SK-N-SH treated with all-trans-retinoic acid at 6 μM for 48 hours (cell line): Measurements from ENCODE around the gene PES1.

Source experiments
- ATAC-seq: fragments of 200-7000 bp; cut with Tn5 transposase; 3 replicates; pipeline ENCODE4 v1.9.1; 2020; ENCODE audit warnings: mild to moderate bottlenecking, moderate library complexity
- ARNTL ChIP-seq: fragments of 450-650 bp; formaldehyde crosslinking; IDR thresholded peaks from 2 replicates; pipeline ENCODE4 v1.5.0; 2020; ENCODE audit warnings: low read depth, mild to moderate bottlenecking, moderate library complexity, borderline replicate concordance
- BACH2 ChIP-seq: fragments of 250-450 bp; sonication (Bioruptor Pico); IDR thresholded peaks from 2 replicates; pipeline ENCODE4 v1.9.0; 2021; ENCODE audit warnings: mild to moderate bottlenecking, borderline replicate concordance
- CREB5 ChIP-seq: fragments of 250-450 bp; sonication (Bioruptor Pico); IDR thresholded peaks from 2 replicates; pipeline ENCODE4 v1.5.1; 2020; ENCODE audit warnings: low read depth, mild to moderate bottlenecking, moderate library complexity
- CSDC2 ChIP-seq: fragments of 250-450 bp; sonication (Bioruptor Pico); IDR thresholded peaks from 2 replicates; pipeline ENCODE4 v1.5.0; 2020; ENCODE audit warnings: mild to moderate bottlenecking, moderate library complexity
- ESRRG ChIP-seq: fragments of 250-450 bp; sonication (Bioruptor Pico); IDR thresholded peaks from 2 replicates; pipeline ENCODE4 v1.6.1; 2021; ENCODE audit warnings: mild to moderate bottlenecking
- GLIS3 ChIP-seq: fragments of 250-450 bp; sonication (Bioruptor Pico); IDR thresholded peaks from 2 replicates; pipeline ENCODE4 v1.5.0; 2020; ENCODE audit warnings: mild to moderate bottlenecking, moderate library complexity
- ISL1 ChIP-seq: fragments of 250-450 bp; sonication (Bioruptor Pico); IDR thresholded peaks from 2 replicates; pipeline ENCODE4 v2.1.2; 2022; ENCODE audit warnings: mild to moderate bottlenecking, moderate library complexity
- OSR1 ChIP-seq: fragments of 250-450 bp; sonication (Bioruptor Pico); IDR thresholded peaks from 2 replicates; pipeline ENCODE4 v1.8.0; 2022; ENCODE audit warnings: moderate library complexity, mild to moderate bottlenecking, inconsistent platforms
- PPARA ChIP-seq: fragments of 250-450 bp; sonication (Bioruptor Pico); IDR thresholded peaks from 2 replicates; pipeline ENCODE4 v1.5.0; 2020; ENCODE audit warnings: mild to moderate bottlenecking, borderline replicate concordance
- RARB ChIP-seq: fragments of 250-450 bp; sonication (Bioruptor Pico); IDR thresholded peaks from 2 replicates; pipeline ENCODE4 v1.8.0; 2021; ENCODE audit warnings: mild to moderate bottlenecking, moderate library complexity
- TCF4 ChIP-seq: fragments of 250-450 bp; sonication (Bioruptor Pico); IDR thresholded peaks from 2 replicates; pipeline ENCODE4 v1.8.0; 2021; ENCODE audit warnings: mild to moderate bottlenecking, moderate library complexity, borderline replicate concordance
- TOX ChIP-seq: fragments of 250-450 bp; sonication (Bioruptor Pico); IDR thresholded peaks from 2 replicates; pipeline ENCODE4 v1.8.0; 2021; ENCODE audit warnings: mild to moderate bottlenecking, moderate library complexity, borderline replicate concordance
- ZC3H10 ChIP-seq: fragments of 250-450 bp; sonication (Bioruptor Pico); IDR thresholded peaks from 2 replicates; pipeline ENCODE4 v1.5.1; 2021; ENCODE audit warnings: mild to moderate bottlenecking, moderate library complexity
- ZFP3 ChIP-seq: fragments of 250-450 bp; sonication (Bioruptor Pico); IDR thresholded peaks from 2 replicates; pipeline ENCODE4 v1.5.0; 2020; ENCODE audit warnings: mild to moderate bottlenecking, moderate library complexity
- ZFP30 ChIP-seq: fragments of 450-650 bp; formaldehyde crosslinking; IDR thresholded peaks from 2 replicates; pipeline ENCODE4 v1.5.0; 2022; ENCODE audit warnings: mild to moderate bottlenecking, moderate library complexity
- ZNF565 ChIP-seq: fragments of 450-650 bp; formaldehyde crosslinking; conservative IDR thresholded peaks from 2 replicates; pipeline ENCODE4 v1.5.0; 2020; ENCODE audit warnings: low read depth, mild to moderate bottlenecking, moderate library complexity
- ZNF70 ChIP-seq: fragments of 450-650 bp; formaldehyde crosslinking; IDR thresholded peaks from 2 replicates; pipeline ENCODE4 v1.5.0; 2020; ENCODE audit warnings: mild to moderate bottlenecking, moderate library complexity
- ZNF8 ChIP-seq: fragments of 450-650 bp; formaldehyde crosslinking; IDR thresholded peaks from 2 replicates; pipeline ENCODE4 v1.5.0; 2020; ENCODE audit warnings: mild to moderate bottlenecking, moderate library complexity
- TF ChIP-seq, protein P1 (sequence below): fragments of 250-450 bp; sonication (Bioruptor Pico); IDR thresholded peaks from 2 replicates; pipeline ENCODE4 v1.5.1; 2021; ENCODE audit warnings: mild to moderate bottlenecking, moderate library complexity
- TF ChIP-seq, protein P2 (sequence below): fragments of 250-450 bp; sonication (Bioruptor Pico); IDR thresholded peaks from 2 replicates; pipeline ENCODE4 v1.8.0; 2020; ENCODE audit warnings: mild to moderate bottlenecking, moderate library complexity, borderline replicate concordance
- TF ChIP-seq, protein P3 (sequence below): fragments of 250-450 bp; sonication (Bioruptor Pico); IDR thresholded peaks from 2 replicates; pipeline ENCODE4 v1.5.0; 2020; ENCODE audit warnings: mild to moderate bottlenecking, moderate library complexity

PES1 gene

GRCh38 chr22:30586414-30586813 is 5.3 kb downstream of the PES1 start:
- ATAC-seq: no peak
- no peak for TF ChIP-seq RARB (CRISPR knock-in tag)

DNA sequence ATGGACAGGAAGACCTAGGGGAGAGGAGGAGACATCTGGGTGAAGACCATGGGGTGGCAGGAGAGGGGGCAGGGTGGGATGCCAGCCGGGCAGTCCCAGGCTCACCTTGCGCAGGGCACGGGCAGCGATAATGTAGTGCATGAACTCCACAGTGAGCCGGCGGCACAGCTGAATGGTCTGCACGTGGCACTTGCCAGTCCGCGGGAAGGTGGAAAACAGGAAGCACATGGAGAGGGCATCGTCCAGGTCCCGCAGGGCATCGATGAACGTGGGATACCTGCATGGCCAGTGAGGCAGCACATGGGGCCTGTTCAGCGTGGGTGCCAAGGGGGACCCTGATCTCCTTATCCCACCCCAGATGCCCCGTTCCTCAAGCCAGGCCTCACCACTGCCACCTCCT is 7.3 kb downstream of the PES1 start:
- TF ChIP-seq ZC3H10 (CRISPR knock-in tag) (no peak), ZFP3 (CRISPR knock-in tag) (no peak), ZNF8 (CRISPR knock-in tag) (no peak)
- ATAC-seq: no peak

GRCh38 chr22:30582788-30583545 is 8.7 kb downstream of the PES1 start:
- ATAC-seq: no peak

DNA sequence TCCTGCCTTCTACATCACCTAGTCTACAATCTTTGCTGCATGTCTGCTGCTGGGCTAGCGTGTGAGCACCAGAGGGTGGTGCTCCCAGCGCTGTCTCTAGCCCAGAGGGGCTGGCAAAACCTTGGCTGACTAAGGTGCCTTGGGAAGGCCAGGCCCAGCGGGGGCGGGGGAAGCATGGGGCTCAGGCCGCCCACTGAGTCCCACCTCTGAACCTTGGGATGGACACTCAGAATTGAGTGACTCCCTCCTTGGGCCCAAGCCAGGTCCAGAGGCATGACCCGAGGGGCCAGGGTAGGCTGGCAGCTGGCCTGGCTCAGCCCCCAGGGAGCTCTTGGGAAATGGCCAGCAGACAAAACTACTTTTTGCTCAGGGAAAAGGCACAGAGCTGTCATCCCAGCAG is 9.7 kb downstream of the PES1 start:
- no peak for ATAC-seq
- TF ChIP-seq, protein P1, sequence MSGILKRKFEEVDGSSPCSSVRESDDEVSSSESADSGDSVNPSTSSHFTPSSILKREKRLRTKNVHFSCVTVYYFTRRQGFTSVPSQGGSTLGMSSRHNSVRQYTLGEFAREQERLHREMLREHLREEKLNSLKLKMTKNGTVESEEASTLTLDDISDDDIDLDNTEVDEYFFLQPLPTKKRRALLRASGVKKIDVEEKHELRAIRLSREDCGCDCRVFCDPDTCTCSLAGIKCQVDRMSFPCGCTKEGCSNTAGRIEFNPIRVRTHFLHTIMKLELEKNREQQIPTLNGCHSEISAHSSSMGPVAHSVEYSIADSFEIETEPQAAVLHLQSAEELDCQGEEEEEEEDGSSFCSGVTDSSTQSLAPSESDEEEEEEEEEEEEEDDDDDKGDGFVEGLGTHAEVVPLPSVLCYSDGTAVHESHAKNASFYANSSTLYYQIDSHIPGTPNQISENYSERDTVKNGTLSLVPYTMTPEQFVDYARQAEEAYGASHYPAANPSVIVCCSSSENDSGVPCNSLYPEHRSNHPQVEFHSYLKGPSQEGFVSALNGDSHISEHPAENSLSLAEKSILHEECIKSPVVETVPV (CRISPR knock-in tag): no peak
- TF ChIP-seq RARB (CRISPR knock-in tag): no peak
- no peak for TF ChIP-seq TCF4 (CRISPR knock-in tag)
- TF ChIP-seq, protein P2, sequence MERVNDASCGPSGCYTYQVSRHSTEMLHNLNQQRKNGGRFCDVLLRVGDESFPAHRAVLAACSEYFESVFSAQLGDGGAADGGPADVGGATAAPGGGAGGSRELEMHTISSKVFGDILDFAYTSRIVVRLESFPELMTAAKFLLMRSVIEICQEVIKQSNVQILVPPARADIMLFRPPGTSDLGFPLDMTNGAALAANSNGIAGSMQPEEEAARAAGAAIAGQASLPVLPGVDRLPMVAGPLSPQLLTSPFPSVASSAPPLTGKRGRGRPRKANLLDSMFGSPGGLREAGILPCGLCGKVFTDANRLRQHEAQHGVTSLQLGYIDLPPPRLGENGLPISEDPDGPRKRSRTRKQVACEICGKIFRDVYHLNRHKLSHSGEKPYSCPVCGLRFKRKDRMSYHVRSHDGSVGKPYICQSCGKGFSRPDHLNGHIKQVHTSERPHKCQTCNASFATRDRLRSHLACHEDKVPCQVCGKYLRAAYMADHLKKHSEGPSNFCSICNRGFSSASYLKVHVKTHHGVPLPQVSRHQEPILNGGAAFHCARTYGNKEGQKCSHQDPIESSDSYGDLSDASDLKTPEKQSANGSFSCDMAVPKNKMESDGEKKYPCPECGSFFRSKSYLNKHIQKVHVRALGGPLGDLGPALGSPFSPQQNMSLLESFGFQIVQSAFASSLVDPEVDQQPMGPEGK: no peak
- TF ChIP-seq ZNF565: no peak
- no peak for TF ChIP-seq CSDC2 (CRISPR knock-in tag)
- TF ChIP-seq ZNF8 (CRISPR knock-in tag): no peak
- no peak for TF ChIP-seq GLIS3
- TF ChIP-seq ESRRG (CRISPR knock-in tag): no peak
- no peak for TF ChIP-seq ZNF70 (CRISPR knock-in tag)
- TF ChIP-seq ARNTL: no peak

More at GRCh38 chr22:30582788-30583545, 8.7 kb downstream of the PES1 start:
- TF ChIP-seq CREB5 (CRISPR knock-in tag) (no peak), ESRRG (CRISPR knock-in tag) (no peak), RARB (CRISPR knock-in tag) (no peak), ZFP30 (CRISPR knock-in tag) (no peak), ZNF70 (CRISPR knock-in tag) (no peak), BACH2 (CRISPR knock-in tag) (no peak), CSDC2 (CRISPR knock-in tag) (no peak), TCF4 (CRISPR knock-in tag) (no peak), PPARA (CRISPR knock-in tag) (no peak), ZNF8 (CRISPR knock-in tag) (no peak), OSR1 (CRISPR knock-in tag) (no peak), ISL1 (no peak), TOX (CRISPR knock-in tag) (no peak), ZNF565 (no peak)
- TF ChIP-seq, protein P3, sequence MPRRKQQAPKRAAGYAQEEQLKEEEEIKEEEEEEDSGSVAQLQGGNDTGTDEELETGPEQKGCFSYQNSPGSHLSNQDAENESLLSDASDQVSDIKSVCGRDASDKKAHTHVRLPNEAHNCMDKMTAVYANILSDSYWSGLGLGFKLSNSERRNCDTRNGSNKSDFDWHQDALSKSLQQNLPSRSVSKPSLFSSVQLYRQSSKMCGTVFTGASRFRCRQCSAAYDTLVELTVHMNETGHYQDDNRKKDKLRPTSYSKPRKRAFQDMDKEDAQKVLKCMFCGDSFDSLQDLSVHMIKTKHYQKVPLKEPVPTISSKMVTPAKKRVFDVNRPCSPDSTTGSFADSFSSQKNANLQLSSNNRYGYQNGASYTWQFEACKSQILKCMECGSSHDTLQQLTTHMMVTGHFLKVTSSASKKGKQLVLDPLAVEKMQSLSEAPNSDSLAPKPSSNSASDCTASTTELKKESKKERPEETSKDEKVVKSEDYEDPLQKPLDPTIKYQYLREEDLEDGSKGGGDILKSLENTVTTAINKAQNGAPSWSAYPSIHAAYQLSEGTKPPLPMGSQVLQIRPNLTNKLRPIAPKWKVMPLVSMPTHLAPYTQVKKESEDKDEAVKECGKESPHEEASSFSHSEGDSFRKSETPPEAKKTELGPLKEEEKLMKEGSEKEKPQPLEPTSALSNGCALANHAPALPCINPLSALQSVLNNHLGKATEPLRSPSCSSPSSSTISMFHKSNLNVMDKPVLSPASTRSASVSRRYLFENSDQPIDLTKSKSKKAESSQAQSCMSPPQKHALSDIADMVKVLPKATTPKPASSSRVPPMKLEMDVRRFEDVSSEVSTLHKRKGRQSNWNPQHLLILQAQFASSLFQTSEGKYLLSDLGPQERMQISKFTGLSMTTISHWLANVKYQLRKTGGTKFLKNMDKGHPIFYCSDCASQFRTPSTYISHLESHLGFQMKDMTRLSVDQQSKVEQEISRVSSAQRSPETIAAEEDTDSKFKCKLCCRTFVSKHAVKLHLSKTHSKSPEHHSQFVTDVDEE (CRISPR knock-in tag): no peak
- TF ChIP-seq, protein P2: no peak
- TF ChIP-seq, protein P1 (CRISPR knock-in tag): no peak
